Trophoblast cell (in vitro differentiated cells and primary cell): ENCODE results near the gene POLR1A.

Experiments
- DNase-seq, 2 donors: peaks; one replicate each; pipeline ENCODE4 v3.0.0-alpha.2; 2016
- H2AFZ ChIP-seq: 2 replicates; pipeline ENCODE4 v1.6.1; 2013; ENCODE audit warnings: low read length, moderate library complexity, mild to moderate bottlenecking; ENCODE audit not compliant: insufficient read depth, poor library complexity
- H2AK5ac ChIP-seq: 2 replicates; pipeline ENCODE4 v1.6.1; 2013; ENCODE audit warnings: mild to moderate bottlenecking, low read length
- H2BK120ac ChIP-seq: 2 replicates; pipeline ENCODE4 v1.6.1; 2013; ENCODE audit warnings: low read length, mild to moderate bottlenecking, moderate library complexity; ENCODE audit not compliant: insufficient read depth, poor library complexity
- H2BK12ac ChIP-seq: 2 replicates; pipeline ENCODE4 v1.6.1; 2013; ENCODE audit warnings: mild to moderate bottlenecking, low read length, moderate library complexity
- H2BK5ac ChIP-seq: 2 replicates; pipeline ENCODE4 v1.6.1; 2013; ENCODE audit warnings: low read length, low read depth, moderate library complexity, mild to moderate bottlenecking; ENCODE audit not compliant: poor library complexity
- H3K14ac ChIP-seq: 2 replicates; pipeline ENCODE4 v1.6.1; 2013; ENCODE audit warnings: mild to moderate bottlenecking, low read length
- H3K18ac ChIP-seq: 2 replicates; pipeline ENCODE4 v1.6.1; 2013; ENCODE audit warnings: mild to moderate bottlenecking, low read length
- H3K23ac ChIP-seq: 2 replicates; pipeline ENCODE4 v1.6.1; 2013; ENCODE audit warnings: low read length
- H3K27ac ChIP-seq: 2 replicates; pipeline ENCODE4 v1.5.1; 2013; ENCODE audit warnings: low read depth, mild to moderate bottlenecking, inconsistent platforms, low read length, moderate library complexity
- H3K27me3 ChIP-seq: 2 replicates; pipeline ENCODE4 v1.6.1; 2013; ENCODE audit warnings: inconsistent platforms, mild to moderate bottlenecking, low read length, moderate library complexity; ENCODE audit not compliant: insufficient read depth
- H3K36me3 ChIP-seq, 2 experiments: 1 replicate in 1 of 2; 2 replicates in 1 of 2; pipeline ENCODE4 v1.6.1; 2013; ENCODE audit warnings: low read length in 2 of 2, mild to moderate bottlenecking in 2 of 2, moderate library complexity in 1 of 2; ENCODE audit not compliant: insufficient read depth in 2 of 2, control insufficient read depth in 1 of 2
- H3K4ac ChIP-seq: 2 replicates; pipeline ENCODE4 v1.6.1; 2013; ENCODE audit warnings: low read depth, mild to moderate bottlenecking, low read length, moderate library complexity
- H3K4me1 ChIP-seq, 2 experiments: 1 replicate in 1 of 2; 2 replicates in 1 of 2; pipeline ENCODE4 v1.6.1; 2013; ENCODE audit warnings: low read length in 2 of 2, mild to moderate bottlenecking in 2 of 2, moderate library complexity in 1 of 2; ENCODE audit not compliant: insufficient read depth in 2 of 2, control insufficient read depth in 1 of 2
- H3K4me2 ChIP-seq: 2 replicates; pipeline ENCODE4 v1.6.1; 2013; ENCODE audit warnings: inconsistent platforms, mild to moderate bottlenecking, low read length, moderate library complexity
- H3K4me3 ChIP-seq: 2 replicates; pipeline ENCODE4 v1.5.1; 2013; ENCODE audit warnings: mild to moderate bottlenecking, low read depth, low read length, inconsistent platforms
- H3K79me1 ChIP-seq: one replicate; pipeline ENCODE4 v1.6.1; 2013; ENCODE audit warnings: low read length
- H3K79me2 ChIP-seq: 2 replicates; pipeline ENCODE4 v1.6.1; 2013; ENCODE audit warnings: low read length, mild to moderate bottlenecking; ENCODE audit not compliant: control insufficient read depth, insufficient read depth, poor library complexity
- H3K9ac ChIP-seq: 2 replicates; pipeline ENCODE4 v1.6.1; 2013; ENCODE audit warnings: mild to moderate bottlenecking, low read length
- H3K9me3 ChIP-seq: 2 replicates; pipeline ENCODE4 v1.6.1; 2013; ENCODE audit warnings: low read depth, mild to moderate bottlenecking, control low read depth, inconsistent platforms, low read length; ENCODE audit not compliant: insufficient read depth
- H4K12ac ChIP-seq: 2 replicates; pipeline ENCODE4 v1.6.1; 2013; ENCODE audit warnings: low read depth, mild to moderate bottlenecking, low read length, moderate library complexity
- H4K8ac ChIP-seq: 2 replicates; pipeline ENCODE4 v1.6.1; 2013; ENCODE audit warnings: low read depth, mild to moderate bottlenecking, low read length, moderate library complexity
- H4K91ac ChIP-seq: one replicate; pipeline ENCODE4 v1.6.1; 2013; ENCODE audit warnings: low read depth, mild to moderate bottlenecking, low read length, moderate library complexity
- WGBS: extraction: QIAGEN DNeasy Blood & Tissue Kit; methylation state at CpG from one replicate; pipeline ENCODE4 v1.1.7; 2013; ENCODE audit warnings: missing lambda C conversion rate; ENCODE audit not compliant: insufficient read length, insufficient coverage; ENCODE audit errors: extremely low coverage; 5-methylcytosine and 5-hydroxymethylcytosine counted together

POLR1A gene

DNA sequence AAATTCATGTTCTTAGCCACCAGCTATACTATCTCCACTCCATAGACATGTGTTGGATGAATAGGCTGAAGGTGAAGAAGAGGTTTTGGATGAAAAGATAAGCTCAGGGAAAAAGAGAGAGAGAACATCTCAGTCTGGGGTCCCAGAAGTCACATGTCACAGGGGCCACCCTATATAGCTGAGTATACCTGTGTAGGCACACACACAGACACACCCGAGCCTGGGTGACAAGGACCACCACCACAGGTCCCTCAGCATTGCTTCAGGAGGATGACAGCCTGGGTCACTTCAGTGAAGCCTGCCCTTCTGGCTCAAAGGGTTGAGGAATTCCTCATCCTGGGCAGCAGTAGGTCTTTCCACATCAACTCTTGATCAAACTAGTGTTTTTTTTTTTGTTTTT lies 56.2 kb downstream of the POLR1A start:
- Histone ChIP-seq H2BK12ac (no peak overlapping the region), H3K79me2 (no peaks in the 10 kb centered on the region), H2AFZ (no peak overlapping the region), H3K18ac (no peak overlapping the region), H3K9me3 (no peaks in the 10 kb centered on the region), H2AK5ac (no peak overlapping the region), H3K4me1 (peaks cover 0 to 6% of the 10 kb centered on the region in 2 experiments), H3K36me3 (peaks cover 47 to 69% of the 10 kb centered on the region in 2 experiments), H3K27ac (no peak overlapping the region), H3K79me1 (peaks cover 4% of the 10 kb centered on the region), H2BK5ac (no peak overlapping the region), H3K9ac (no peak overlapping the region), H3K27me3 (no peaks in the 10 kb centered on the region), H3K4me3 (no peak overlapping the region), H4K12ac (no peak overlapping the region), H3K23ac (no peak overlapping the region), H4K91ac (no peak overlapping the region), H3K4ac (no peak overlapping the region), H4K8ac (no peak overlapping the region), H3K4me2 (no peak overlapping the region), H3K14ac (no peak overlapping the region), H2BK120ac (no peak overlapping the region)
- no peak for DNase-seq
- no CpG with 5 or more reads among the region's 1 CpG for WGBS

DNA sequence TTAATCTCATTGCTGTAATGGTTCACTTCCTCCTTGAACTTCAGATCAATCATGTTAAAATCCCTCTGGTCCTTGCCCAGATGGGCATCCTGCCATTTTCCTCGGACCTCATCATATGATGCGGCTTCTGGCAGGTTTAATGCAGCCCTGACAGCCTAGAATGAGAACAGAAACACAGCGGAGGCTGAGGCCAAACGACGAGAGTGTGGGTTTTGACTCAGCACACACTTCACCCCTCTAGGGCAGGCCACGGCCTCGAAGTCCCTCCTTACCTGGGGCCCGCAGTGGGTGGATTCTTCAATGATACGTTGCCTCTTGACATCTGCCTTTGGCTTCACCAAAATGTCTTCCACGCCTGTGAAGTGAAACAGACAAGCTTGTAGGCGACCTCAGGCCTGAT lies 56.8 kb downstream of the POLR1A start:
- Histone ChIP-seq H3K79me2 (no peaks in the 10 kb centered on the region), H3K27ac (no peak overlapping the region), H3K9me3 (no peaks in the 10 kb centered on the region), H3K27me3 (no peaks in the 10 kb centered on the region), H4K12ac (no peak overlapping the region), H3K4me3 (no peak overlapping the region), H2AFZ (no peak overlapping the region), H4K8ac (no peak overlapping the region), H3K4me2 (no peak overlapping the region), H3K23ac (no peak overlapping the region), H3K36me3 (peaks cover 52 to 73% of the 10 kb centered on the region in 2 experiments), H2AK5ac (no peak overlapping the region), H2BK120ac (no peak overlapping the region), H4K91ac (no peak overlapping the region), H3K4me1 (peaks cover 0 to 6% of the 10 kb centered on the region in 2 experiments), H3K4ac (no peak overlapping the region), H2BK12ac (no peak overlapping the region), H3K79me1 (peaks cover 4% of the 10 kb centered on the region), H2BK5ac (no peak overlapping the region), H3K14ac (no peak overlapping the region), H3K18ac (no peak overlapping the region), H3K9ac (no peak overlapping the region)
- no peak for DNase-seq
- WGBS, result no CpG with 5 or more reads among the region's 11 CpGs

DNA sequence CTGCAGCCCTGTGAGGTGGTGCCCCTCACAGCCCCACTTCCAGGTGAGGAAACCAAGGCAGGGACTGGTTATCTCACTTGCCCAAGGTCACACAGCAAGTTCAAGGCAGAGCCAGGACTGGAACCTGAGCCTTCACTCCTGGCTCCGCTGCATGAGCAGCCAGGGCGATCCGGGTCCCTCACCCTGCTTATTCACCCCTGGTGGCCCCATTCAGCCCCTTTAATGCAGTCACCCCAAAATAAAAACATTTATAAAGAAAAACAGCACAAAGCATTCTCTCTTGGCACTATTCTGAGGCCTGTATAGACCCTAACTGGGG lies 57.3 kb downstream of the POLR1A start:
- WGBS, result no CpG with 5 or more reads among the region's 3 CpGs

DNA sequence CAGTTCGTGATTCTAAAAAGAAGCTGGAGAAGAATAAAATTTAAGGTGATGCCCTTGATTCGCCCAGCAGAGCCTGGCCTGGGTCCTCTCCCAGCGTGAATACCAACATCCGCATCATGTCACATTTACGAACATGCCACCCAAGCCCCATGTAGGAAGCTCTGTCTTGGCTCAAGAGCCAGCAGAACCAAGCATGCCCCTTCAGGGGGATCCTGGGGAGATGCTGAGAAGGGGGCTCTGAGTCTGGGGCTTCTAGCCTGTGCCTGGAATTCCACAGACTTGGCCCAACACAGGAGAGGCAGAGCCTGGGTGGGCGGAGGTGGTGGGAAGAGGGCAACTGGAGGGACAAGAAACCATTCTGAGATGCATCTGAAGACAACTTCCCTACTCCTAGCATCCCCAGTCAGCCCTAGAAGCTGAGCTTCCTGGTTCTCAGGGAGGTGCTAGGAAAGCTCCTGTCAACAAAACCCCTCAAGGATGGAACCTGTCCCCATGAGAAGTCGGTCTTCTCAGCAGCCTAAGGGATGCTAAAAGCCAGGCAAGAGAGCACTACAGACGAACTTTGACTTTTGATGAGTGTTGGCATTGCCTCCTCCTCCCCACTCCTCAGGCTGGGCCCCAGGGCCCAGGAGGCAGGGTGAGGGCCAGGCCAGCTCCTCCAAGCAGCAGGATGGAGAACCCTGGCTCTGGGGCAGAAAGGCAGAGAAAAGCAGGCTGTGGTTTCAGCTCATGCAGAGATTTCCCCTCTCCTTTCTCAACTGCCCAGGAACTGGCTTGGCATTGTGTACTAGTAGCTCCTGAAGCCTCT lies 57.9 kb downstream of the POLR1A start:
- Histone ChIP-seq H3K27me3 (no peaks in the 10 kb centered on the region), H3K4me1 (peaks cover 0 to 6% of the 10 kb centered on the region in 2 experiments), H3K23ac (no peak overlapping the region), H4K8ac (peak overlapping the region; percentile 24), H4K91ac (peak overlapping the region; percentile 28), H2AK5ac (no peak overlapping the region), H3K9me3 (no peaks in the 10 kb centered on the region), H2BK12ac (peak overlapping the region; percentile 81), H2BK5ac (no peak overlapping the region), H2BK120ac (no peak overlapping the region), H3K4ac (no peak overlapping the region), H2AFZ (no peak overlapping the region), H3K79me1 (peaks cover 4% of the 10 kb centered on the region), H4K12ac (no peak overlapping the region), H3K4me2 (no peak overlapping the region), H3K36me3 (peaks cover 60 to 75% of the 10 kb centered on the region in 2 experiments), H3K14ac (no peak overlapping the region), H3K4me3 (no peak overlapping the region), H3K18ac (no peak overlapping the region), H3K27ac (no peak overlapping the region), H3K79me2 (no peaks in the 10 kb centered on the region), H3K9ac (no peak overlapping the region)
- no CpG with 5 or more reads among the region's 8 CpGs for WGBS
- DNase-seq, result no peak

More for the DNA sequence above, 57.3 kb downstream of the POLR1A start:
- Histone ChIP-seq H4K8ac (no peak overlapping the region), H2AFZ (no peak overlapping the region), H3K4me1 (peaks cover 0 to 6% of the 10 kb centered on the region in 2 experiments), H3K4me2 (no peak overlapping the region), H2BK5ac (no peak overlapping the region), H3K4me3 (no peak overlapping the region), H3K9me3 (no peaks in the 10 kb centered on the region), H3K9ac (no peak overlapping the region), H2BK120ac (no peak overlapping the region), H3K14ac (no peak overlapping the region), H4K12ac (no peak overlapping the region), H2BK12ac (peak overlapping the region; percentile 81), H3K18ac (no peak overlapping the region), H3K79me1 (peaks cover 4% of the 10 kb centered on the region), H3K36me3 (peaks cover 57 to 73% of the 10 kb centered on the region in 2 experiments), H3K4ac (no peak overlapping the region), H2AK5ac (no peak overlapping the region), H3K27me3 (no peaks in the 10 kb centered on the region), H3K27ac (no peak overlapping the region), H3K79me2 (no peaks in the 10 kb centered on the region), H3K23ac (no peak overlapping the region), H4K91ac (peak overlapping the region; percentile 28)
- DNase-seq, result no peak
